GM12865 (cell line): ENCODE data around the gene RSAD2.
A peak's percentile ranks its signal among the peaks of the same experiment; 100 is the strongest.

Experiments
- DNase-seq: peaks from one replicate; pipeline ENCODE4 v3.0.0; 2010; ENCODE audit warnings: low read depth
- H3K4me3 ChIP-seq: 2 replicates; pipeline ENCODE4 v1.5.1; 2011; ENCODE audit warnings: mild to moderate bottlenecking, low read depth, low read length, control low read depth
- TF ChIP-seq, protein P1 (sequence below): IDR thresholded peaks from 2 replicates; pipeline ENCODE4 v1.5.1; 2011; ENCODE audit warnings: low read length, control low read depth, low read depth, inconsistent platforms; ENCODE audit not compliant: insufficient read depth; ENCODE audit errors: missing control alignments

Gene RSAD2

DNA sequence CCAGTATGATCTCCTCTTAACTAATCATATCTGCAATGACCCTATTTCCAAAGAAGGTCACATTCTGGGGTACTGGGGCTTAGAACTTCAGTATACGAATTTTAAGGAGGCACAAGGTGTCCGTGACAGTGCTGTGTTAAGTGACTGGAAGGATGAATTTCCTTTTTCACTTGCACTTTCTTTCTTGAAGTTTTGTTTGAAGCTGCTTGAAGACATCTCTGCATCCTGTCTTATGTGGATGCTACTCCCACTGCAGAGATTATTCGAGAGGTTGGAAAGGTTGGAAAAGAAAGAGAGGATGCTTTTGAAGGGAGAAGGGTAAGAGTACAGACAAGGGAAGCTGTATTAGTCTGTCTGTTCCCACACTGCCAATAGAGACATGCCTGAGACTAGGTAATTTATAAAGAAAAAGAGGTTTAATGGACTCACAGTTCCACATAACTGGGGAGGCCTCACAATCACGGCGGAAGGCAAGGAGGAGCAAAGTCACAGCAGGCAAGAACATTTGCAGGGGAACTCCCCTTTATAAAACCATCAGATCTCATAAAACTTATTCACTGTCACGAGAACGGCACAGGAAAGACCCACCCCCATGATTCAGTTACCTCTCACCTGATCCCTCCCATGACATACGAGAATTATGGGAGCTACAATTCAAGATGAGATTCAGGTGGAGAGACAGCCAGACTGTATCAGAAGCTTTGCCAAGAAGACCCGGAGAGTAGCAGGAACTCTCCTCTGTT, 36.0 kb downstream of the RSAD2 start:
- peak; percentile 19 for DNase-seq
- H3K4me3 ChIP-seq: no peak overlapping the region
- TF ChIP-seq, protein P1, sequence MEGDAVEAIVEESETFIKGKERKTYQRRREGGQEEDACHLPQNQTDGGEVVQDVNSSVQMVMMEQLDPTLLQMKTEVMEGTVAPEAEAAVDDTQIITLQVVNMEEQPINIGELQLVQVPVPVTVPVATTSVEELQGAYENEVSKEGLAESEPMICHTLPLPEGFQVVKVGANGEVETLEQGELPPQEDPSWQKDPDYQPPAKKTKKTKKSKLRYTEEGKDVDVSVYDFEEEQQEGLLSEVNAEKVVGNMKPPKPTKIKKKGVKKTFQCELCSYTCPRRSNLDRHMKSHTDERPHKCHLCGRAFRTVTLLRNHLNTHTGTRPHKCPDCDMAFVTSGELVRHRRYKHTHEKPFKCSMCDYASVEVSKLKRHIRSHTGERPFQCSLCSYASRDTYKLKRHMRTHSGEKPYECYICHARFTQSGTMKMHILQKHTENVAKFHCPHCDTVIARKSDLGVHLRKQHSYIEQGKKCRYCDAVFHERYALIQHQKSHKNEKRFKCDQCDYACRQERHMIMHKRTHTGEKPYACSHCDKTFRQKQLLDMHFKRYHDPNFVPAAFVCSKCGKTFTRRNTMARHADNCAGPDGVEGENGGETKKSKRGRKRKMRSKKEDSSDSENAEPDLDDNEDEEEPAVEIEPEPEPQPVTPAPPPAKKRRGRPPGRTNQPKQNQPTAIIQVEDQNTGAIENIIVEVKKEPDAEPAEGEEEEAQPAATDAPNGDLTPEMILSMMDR: no peak

DNA sequence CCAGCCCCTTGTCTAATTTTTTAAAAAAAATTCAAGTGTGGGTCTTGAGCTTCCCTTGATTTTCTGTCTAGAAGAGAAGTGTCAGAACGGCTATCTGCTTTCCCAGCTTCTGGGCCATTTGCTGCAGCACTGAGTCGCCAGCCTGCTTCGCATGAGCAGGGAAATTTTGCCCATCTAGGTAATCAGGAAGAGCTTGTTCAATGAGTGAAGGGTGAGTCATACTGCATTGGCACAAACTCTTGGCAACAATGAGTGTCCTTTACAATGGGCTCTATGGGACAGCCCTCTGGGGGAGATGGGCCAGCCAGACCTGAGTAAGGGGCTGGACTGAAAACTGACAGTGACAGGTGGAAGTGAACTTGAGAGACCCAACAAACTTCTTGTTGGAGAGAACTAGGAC, 37.3 kb downstream of the RSAD2 start:
- TF ChIP-seq, protein P1: no peak
- no peak for DNase-seq
- no peak overlapping the region for H3K4me3 ChIP-seq

DNA sequence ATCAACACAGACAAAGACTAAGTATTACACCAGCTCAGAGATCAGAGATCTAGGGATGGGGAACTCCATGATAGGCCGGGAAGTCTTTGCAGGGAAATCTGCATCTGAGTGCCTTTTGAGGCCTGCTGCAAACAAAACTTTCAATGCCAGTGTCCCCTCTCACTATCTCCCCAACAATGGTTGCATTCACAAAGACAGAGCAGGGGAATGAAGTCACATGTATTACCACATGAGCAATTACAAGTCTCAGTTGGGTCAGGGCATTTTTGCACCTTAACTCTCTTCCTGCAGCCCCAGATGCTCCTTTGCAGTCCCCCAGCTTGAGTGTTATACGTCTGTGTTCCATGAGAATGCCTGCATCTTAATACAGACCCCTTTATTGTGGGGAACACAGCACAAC, 37.8 kb downstream of the RSAD2 start:
- TF ChIP-seq, protein P1: no peak
- H3K4me3 ChIP-seq: no peak overlapping the region
- DNase-seq: no peak

DNA sequence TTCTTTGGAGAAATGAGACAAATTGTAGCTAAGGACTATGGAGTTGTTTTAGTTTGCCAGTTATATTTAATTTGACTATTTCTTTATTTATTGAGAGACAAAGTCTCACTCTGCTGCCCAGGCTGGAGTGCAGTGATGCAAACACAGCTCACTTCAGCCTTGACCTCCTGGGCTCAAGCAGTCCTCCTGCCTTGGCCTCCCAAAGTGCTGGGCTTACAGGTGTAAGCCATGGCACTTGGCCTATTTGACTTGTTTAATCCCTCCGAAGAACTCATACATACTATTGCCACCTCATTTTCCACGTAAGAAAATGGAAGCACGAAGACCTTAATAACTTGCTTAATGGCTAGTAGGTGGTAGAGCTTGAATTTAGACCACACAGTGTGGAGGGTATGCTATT, 38.6 kb downstream of the RSAD2 start:
- H3K4me3 ChIP-seq: no peak overlapping the region
- TF ChIP-seq, protein P1: no peak
- DNase-seq: no peak

DNA sequence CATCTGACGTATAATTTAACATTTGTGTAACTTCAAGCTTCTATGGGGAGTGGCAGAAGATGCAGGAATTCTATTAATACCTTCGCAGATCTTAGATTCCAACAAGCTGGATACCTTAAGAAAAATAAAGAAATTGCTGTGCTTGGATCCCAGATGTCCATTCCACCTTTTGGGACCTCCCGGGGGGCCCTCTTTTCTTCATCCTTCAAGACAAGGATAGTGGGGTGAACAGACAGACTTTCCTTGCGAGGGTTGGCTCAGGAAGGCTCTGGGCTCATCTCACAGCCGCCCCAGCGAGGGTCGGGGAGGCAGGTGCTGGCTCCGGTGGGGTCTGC, 39.1 kb downstream of the RSAD2 start:
- TF ChIP-seq, protein P1: no peak
- no peak for DNase-seq
- H3K4me3 ChIP-seq: no peak overlapping the region

DNA sequence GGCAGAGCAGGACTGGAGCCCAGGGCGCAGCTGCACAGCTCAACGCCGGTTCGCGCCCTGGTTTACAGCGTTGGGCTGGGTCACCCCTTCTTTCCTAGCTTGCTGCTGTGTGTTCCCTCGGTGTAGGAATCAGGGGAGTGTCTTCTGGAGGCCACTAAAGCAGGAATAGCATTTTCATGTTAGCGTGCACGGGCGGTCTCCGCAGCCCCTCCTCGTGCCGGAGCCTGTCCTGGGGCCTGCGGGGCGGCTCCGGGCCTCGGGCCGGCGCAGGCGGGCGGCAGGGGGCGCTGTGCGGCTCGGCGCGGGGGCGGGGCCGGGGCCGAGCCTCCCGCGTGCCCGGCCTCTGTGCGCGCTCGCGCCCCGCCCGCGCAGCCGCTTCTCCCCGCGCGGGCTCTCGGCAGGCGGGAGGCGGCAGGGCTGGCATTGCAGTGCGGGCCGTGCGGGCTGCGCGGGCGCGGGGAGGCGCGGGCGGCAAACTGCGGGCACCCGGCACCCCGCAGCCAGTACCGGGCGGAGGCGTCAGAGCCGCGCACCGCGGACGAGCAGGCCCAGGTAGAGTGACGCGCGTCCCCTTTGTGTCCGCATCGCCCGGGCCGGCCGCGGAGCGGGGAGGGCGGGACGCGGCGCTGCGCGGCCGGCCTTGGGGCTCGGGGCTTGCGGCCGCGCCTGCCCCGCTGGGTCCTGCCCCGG, 39.6 kb downstream of the RSAD2 start, which contains the start of gene RNF144A:
TSS of gene RNF144A (plus strand) at position 342 of the 690 bp plus-strand sequence. CDS start 79,515 bp downstream, outside the sequence.
- DNase-seq: peak; percentile 62
- TF ChIP-seq, protein P1: peak; percentile 59
- peak within 1 kb of the TSS; percentile 40 for H3K4me3 ChIP-seq
